Breast epithelium (tissue), 4 donors: ENCODE measurements around the gene SLC36A1. TPM values are rescaled to one million over a fixed set of nuclear protein-coding genes. Genes with fewer than 3 reads are reported as not detected.

Source experiments
- DNase-seq, 2 donors: peaks; one replicate each; pipeline ENCODE4 v3.0.0-alpha.2; 2019; ENCODE audit warnings: low spot score in 2 of 2
- H3K27ac ChIP-seq, 2 donors: fragments of 200-600 bp; sonication (generic) in 1 of 2; one replicate each; pipeline ENCODE4 v1.5.1; 2016 to 2019; ENCODE audit warnings: mild to moderate bottlenecking in 1 of 2
- H3K27me3 ChIP-seq, 2 donors: fragments of 200-600 bp; sonication (generic) in 1 of 2; one replicate each; pipeline versions ENCODE4 v1.5.1 to v1.6.0; 2017 to 2019; ENCODE audit warnings: control low read depth in 1 of 2, mild to moderate bottlenecking in 1 of 2
- H3K36me3 ChIP-seq: fragments of 200-600 bp; one replicate; pipeline ENCODE4 v1.5.1; 2019
- H3K4me1 ChIP-seq, 2 donors: fragments of 200-600 bp; sonication (generic); one replicate each; pipeline ENCODE4 v1.5.1; 2016 to 2019; ENCODE audit warnings: control low read depth in 1 of 2
- H3K4me3 ChIP-seq, 3 donors: fragments of 200-600 bp; sonication (generic); 1 replicate in 2 of 3; 2 replicates in 1 of 3; pipeline ENCODE4 v1.5.1; 2016 to 2019; ENCODE audit warnings: mild to moderate bottlenecking in 3 of 3, moderate library complexity in 2 of 3
- H3K9me3 ChIP-seq, 2 donors: fragments of 200-600 bp; sonication (generic) in 1 of 2; one replicate each; pipeline ENCODE4 v1.5.1; 2016 to 2019; ENCODE audit warnings: control low read depth in 1 of 2
- CTCF ChIP-seq, 3 donors: fragments of 450-650 bp; IDR thresholded peaks; one replicate each; pipeline ENCODE4 v1.5.1; 2016 to 2017; ENCODE audit warnings: antibody characterized with exemption in 3 of 3, mild to moderate bottlenecking in 3 of 3, moderate library complexity in 3 of 3
- POLR2A ChIP-seq: fragments of 450-650 bp; IDR thresholded peaks from one replicate; pipeline ENCODE4 v1.6.1; 2016; ENCODE audit warnings: antibody characterized with exemption, mild to moderate bottlenecking, moderate library complexity
- POLR2AphosphoS5 ChIP-seq, 3 donors: sonication (generic); formaldehyde crosslinking; IDR thresholded peaks; one replicate each; pipeline ENCODE4 v1.6.1; 2017; ENCODE audit warnings: antibody characterized with exemption in 3 of 3
- intact Hi-C: fragments of 100-400 bp; cut with DNase I; formaldehyde crosslinking; loops from one replicate; pipeline ENCODE4 v1.15.1; 2023; ENCODE audit warnings: low total_unique reads
- total RNA-seq, 3 donors: library from RNA; depleted of rRNA; stranded (reverse); fragments of >200 nt; gene quantifications; one replicate each; pipeline ENCODE4 v1.1.0, GENCODE V29; 2016

The SLC36A1 gene
- total RNA-seq, 3 donors from 2014 or later, result 10.8 to 14.1 (median 11.4) TPM

GRCh38 chr5:151459680-151460324 is 12.4 kb downstream of the SLC36A1 start:
- intact Hi-C loops, result no loop called here
- no peaks in the 10 kb centered on the region for H3K27me3 ChIP-seq
- no peaks in the 10 kb centered on the region for H3K36me3 ChIP-seq
- no peaks in the 10 kb centered on the region for H3K9me3 ChIP-seq
- H3K4me3 ChIP-seq, result no peak overlapping the region
- H3K27ac ChIP-seq, result no peak overlapping the region
- TF ChIP-seq POLR2AphosphoS5 (IDR thresholded peaks at IDR 0.05) (no peak), CTCF (IDR thresholded peaks at IDR 0.05) (no peak), POLR2A (no peak)
- H3K4me1 ChIP-seq, result no peaks in the 10 kb centered on the region
- no peak for DNase-seq

DNA sequence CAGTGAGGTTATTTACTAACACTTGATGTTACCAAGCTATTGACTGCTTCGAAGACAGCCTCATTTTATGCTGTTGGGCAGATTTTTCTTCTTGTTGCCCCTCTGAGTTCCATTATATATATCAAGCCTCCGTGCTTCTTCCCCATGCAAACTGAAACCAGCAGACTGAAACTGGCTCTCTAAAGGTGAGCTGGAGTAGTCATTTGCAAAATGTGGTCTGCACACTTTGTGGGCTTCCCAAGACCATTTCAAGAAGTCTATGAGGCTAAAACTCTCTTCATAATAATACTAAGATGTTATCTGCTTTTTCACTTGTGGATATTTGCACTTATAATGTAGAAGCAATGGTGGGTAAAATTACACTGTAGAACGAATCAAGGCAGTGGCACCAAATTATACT is 13.9 kb downstream of the SLC36A1 start:
- H3K27ac ChIP-seq, result no peak overlapping the region
- TF ChIP-seq POLR2A (no peak), POLR2AphosphoS5 (IDR thresholded peaks at IDR 0.05) (no peak), CTCF (IDR thresholded peaks at IDR 0.05) (no peak)
- intact Hi-C loops, result no loop called here
- no peak overlapping the region for H3K4me3 ChIP-seq
- no peaks in the 10 kb centered on the region for H3K9me3 ChIP-seq
- DNase-seq, result no peak
- no peaks in the 10 kb centered on the region for H3K36me3 ChIP-seq
- H3K27me3 ChIP-seq, result no peaks in the 10 kb centered on the region
- H3K4me1 ChIP-seq, result no peaks in the 10 kb centered on the region

- no peaks in the 10 kb centered on the region for H3K27me3 ChIP-seq
- H3K27ac ChIP-seq, result no peak overlapping the region
- intact Hi-C loops, result no loop called here
- DNase-seq, result no peak
- H3K4me3 ChIP-seq, result no peak overlapping the region
- H3K4me1 ChIP-seq, result no peaks in the 10 kb centered on the region
- H3K36me3 ChIP-seq, result no peaks in the 10 kb centered on the region
- TF ChIP-seq CTCF (IDR thresholded peaks at IDR 0.05) (no peak), POLR2A (no peak), POLR2AphosphoS5 (IDR thresholded peaks at IDR 0.05) (no peak)
- no peaks in the 10 kb centered on the region for H3K9me3 ChIP-seq
Measured at GRCh38 chr5:151463137-151464029, 16.0 kb downstream of the SLC36A1 start.

DNA sequence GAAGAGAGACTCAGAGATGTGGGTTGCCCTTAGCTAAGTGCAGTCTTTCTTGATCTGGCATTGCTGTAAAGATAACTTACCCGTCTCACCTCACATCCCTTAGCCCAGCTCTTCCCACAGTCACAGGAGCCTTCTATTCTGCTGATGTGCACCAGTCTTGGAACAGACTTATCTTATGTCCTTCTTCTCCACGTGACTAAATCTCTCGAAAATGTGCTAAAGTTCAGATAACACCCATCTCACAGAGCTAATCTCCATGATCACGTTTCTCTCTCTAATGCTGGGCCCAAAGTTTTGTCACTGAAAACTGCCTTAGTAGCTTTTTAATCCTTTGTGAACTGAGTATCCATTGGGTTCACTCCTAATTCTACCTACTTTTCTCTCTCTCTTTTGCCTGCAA is 16.7 kb downstream of the SLC36A1 start:
- no peak for DNase-seq
- intact Hi-C loops, result no loop called here
- TF ChIP-seq CTCF (IDR thresholded peaks at IDR 0.05) (no peak), POLR2AphosphoS5 (IDR thresholded peaks at IDR 0.05) (no peak), POLR2A (no peak)

GRCh38 chr5:151465476-151465875 is 18.1 kb downstream of the SLC36A1 start:
- intact Hi-C loops, result no loop called here
- H3K36me3 ChIP-seq, result no peaks in the 10 kb centered on the region

More for the DNA sequence above, 16.7 kb downstream of the SLC36A1 start:
- Histone ChIP-seq H3K27ac (no peak overlapping the region), H3K36me3 (no peaks in the 10 kb centered on the region), H3K27me3 (no peaks in the 10 kb centered on the region), H3K4me3 (no peak overlapping the region), H3K4me1 (no peaks in the 10 kb centered on the region), H3K9me3 (no peaks in the 10 kb centered on the region)

More at GRCh38 chr5:151465476-151465875, 18.1 kb downstream of the SLC36A1 start:
- Histone ChIP-seq H3K4me1 (no peaks in the 10 kb centered on the region), H3K27me3 (no peaks in the 10 kb centered on the region), H3K4me3 (no peak overlapping the region), H3K9me3 (no peaks in the 10 kb centered on the region), H3K27ac (no peak overlapping the region)
- no peak for DNase-seq
- TF ChIP-seq POLR2AphosphoS5 (IDR thresholded peaks at IDR 0.05) (no peak), CTCF (IDR thresholded peaks at IDR 0.05) (no peak), POLR2A (no peak)
